Measurements from ENCODE around the gene SEPTIN2.
"Not testable (repeated sequence)": the region's sequence is repeated elsewhere in the genome, so short reads cannot be mapped to it uniquely, and the experiment has no call there.

The SEPTIN2 gene

GRCh38 chr2:241288324-241288888 lies 27.3 kb upstream of the SEPTIN2 start:
- H3K4me3 ChIP-seq (replicated peaks; ENCODE audit: low read depth, low read length), result no peak overlapping the region
- no peak for DNase-seq (ENCODE audit: low read depth)
- no peak for TF ChIP-seq CTCF (IDR thresholded peaks at IDR 0.05; ENCODE audit: low read length, missing control alignments)

GRCh38 chr2:241289053-241289452 lies 26.7 kb upstream of the SEPTIN2 start:
- no peak overlapping the region for H3K4me3 ChIP-seq (replicated peaks; ENCODE audit: low read depth, low read length)
- DNase-seq (ENCODE audit: low read depth), result no peak
- TF ChIP-seq CTCF (IDR thresholded peaks at IDR 0.05; ENCODE audit: low read length, missing control alignments), result no peak

GRCh38 chr2:241289597-241289996 lies 26.1 kb upstream of the SEPTIN2 start:
- DNase-seq (ENCODE audit: low read depth), result no peak
- H3K4me3 ChIP-seq (replicated peaks; ENCODE audit: low read depth, low read length), result no peak overlapping the region
- no peak for TF ChIP-seq CTCF (IDR thresholded peaks at IDR 0.05; ENCODE audit: low read length, missing control alignments)

- TF ChIP-seq CTCF (IDR thresholded peaks at IDR 0.05; ENCODE audit: low read length, missing control alignments), result no peak
- no peak overlapping the region for H3K4me3 ChIP-seq (replicated peaks; ENCODE audit: low read depth, low read length)
- DNase-seq (ENCODE audit: low read depth), result no peak
These were observed 24.6 kb upstream of the SEPTIN2 start for GRCh38 chr2:241291153-241291552.

GRCh38 chr2:241291977-241292376 lies 23.7 kb upstream of the SEPTIN2 start:
- no peak for DNase-seq (ENCODE audit: low read depth)
- no peak overlapping the region for H3K4me3 ChIP-seq (replicated peaks; ENCODE audit: low read depth, low read length)
- TF ChIP-seq CTCF (IDR thresholded peaks at IDR 0.05; ENCODE audit: low read length, missing control alignments), result no peak

- DNase-seq (ENCODE audit: low read depth); H3K4me3 ChIP-seq (replicated peaks; ENCODE audit: low read depth, low read length): not testable (repeated sequence)
These were observed 22.3 kb upstream of the SEPTIN2 start for GRCh38 chr2:241293378-241293797.

- DNase-seq (ENCODE audit: low read depth), result no peak
- no peak overlapping the region for H3K4me3 ChIP-seq (replicated peaks; ENCODE audit: low read depth, low read length)
- TF ChIP-seq CTCF (IDR thresholded peaks at IDR 0.05; ENCODE audit: low read length, missing control alignments), result no peak
These were observed 20.2 kb upstream of the SEPTIN2 start for GRCh38 chr2:241295326-241296095.
